CD4-positive, alpha-beta T cell treated with Interleukin-15 for 1 hour (primary cell): ENCODE measurements around the gene CELF4.

Experiments
- DNase-seq: peaks from one replicate; pipeline ENCODE4 v3.0.0-alpha.2; 2020

Gene CELF4

GRCh38 chr18:37545461-37546271 is 19.9 kb downstream of the CELF4 start:
- DNase-seq: no peak

- DNase-seq: no peak
These were observed 20.9 kb downstream of the CELF4 start for GRCh38 chr18:37544713-37545112.

GRCh38 chr18:37544217-37544616 is 21.4 kb downstream of the CELF4 start:
- DNase-seq: no peak

- no peak for DNase-seq
These were observed 22.3 kb downstream of the CELF4 start for GRCh38 chr18:37543321-37543720.

GRCh38 chr18:37541517-37541916 is 24.1 kb downstream of the CELF4 start:
- DNase-seq: no peak

- DNase-seq: no peak
These were observed 25.0 kb downstream of the CELF4 start for GRCh38 chr18:37540424-37541138.

- DNase-seq: no peak
These were observed 26.4 kb downstream of the CELF4 start for GRCh38 chr18:37539236-37539635.

GRCh38 chr18:37538526-37539205 is 26.9 kb downstream of the CELF4 start:
- no peak for DNase-seq

- DNase-seq: no peak
These were observed 27.6 kb downstream of the CELF4 start for GRCh38 chr18:37537868-37538525.

- DNase-seq: no peak
These were observed 28.9 kb downstream of the CELF4 start for GRCh38 chr18:37536656-37537055.

GRCh38 chr18:37535968-37536367 is 29.6 kb downstream of the CELF4 start:
- DNase-seq: no peak

GRCh38 chr18:37534627-37535026 is 31.0 kb downstream of the CELF4 start:
- no peak for DNase-seq

GRCh38 chr18:37533647-37534584 is 31.7 kb downstream of the CELF4 start:
- no peak for DNase-seq

- DNase-seq: no peak
These were observed 32.7 kb downstream of the CELF4 start for GRCh38 chr18:37532917-37533316.

GRCh38 chr18:37529863-37530262 is 35.7 kb downstream of the CELF4 start:
- DNase-seq: no peak

- DNase-seq: no peak
These were observed 36.3 kb downstream of the CELF4 start for GRCh38 chr18:37529296-37529695.

- DNase-seq: no peak
These were observed 38.2 kb downstream of the CELF4 start for GRCh38 chr18:37527395-37527794.

- DNase-seq: no peak
These were observed 40.4 kb downstream of the CELF4 start for GRCh38 chr18:37525262-37525585.

- DNase-seq: no peak
These were observed 40.9 kb downstream of the CELF4 start for GRCh38 chr18:37524498-37525261.

- DNase-seq: no peak
These were observed 41.5 kb downstream of the CELF4 start for GRCh38 chr18:37524139-37524497.
